OCI-LY3 (cell line): ENCODE results near the gene PRIMA1.
"Not testable (repeated sequence)": the region's sequence is repeated elsewhere in the genome, so short reads cannot be mapped to it uniquely, and the experiment has no call there.

Experiments
- H2AFZ ChIP-seq: fragments of 200-600, 300-600 bp; shearing (Covaris generic); 2 replicates; pipeline ENCODE4 v1.6.0; 2014; ENCODE audit warnings: antibody characterized with exemption, low read depth, low read length
- H3K27ac ChIP-seq: fragments of 200-600, 300-600 bp; sonication (generic); 2 replicates; pipeline ENCODE4 v1.5.1; 2014; ENCODE audit warnings: mild to moderate bottlenecking, low read length, moderate library complexity, mixed read lengths
- H3K27me3 ChIP-seq: fragments of 200-600, 300-600 bp; sonication (generic); 2 replicates; pipeline ENCODE4 v1.6.1; 2014; ENCODE audit warnings: low read depth, low read length, mixed read lengths
- H3K36me3 ChIP-seq: fragments of 200-600, 300-600 bp; sonication (generic); replicated peaks from 2 replicates; pipeline ENCODE3; 2014; ENCODE audit warnings: low read depth, low read length, mixed read lengths
- H3K4me1 ChIP-seq: fragments of 300-600, 200-600 bp; sonication (generic); 2 replicates; pipeline ENCODE4 v1.6.1; 2014; ENCODE audit warnings: low read length, mixed read lengths
- H3K4me2 ChIP-seq: fragments of 200-600, 300-600 bp; sonication (generic); 2 replicates; pipeline ENCODE4 v1.6.1; 2014; ENCODE audit warnings: low read length, mixed read lengths
- H3K4me3 ChIP-seq: fragments of 300-600, 200-600 bp; sonication (generic); 2 replicates; pipeline ENCODE4 v1.5.1; 2014; ENCODE audit warnings: antibody characterized with exemption, mild to moderate bottlenecking, low read length, moderate library complexity
- H3K79me2 ChIP-seq: fragments of 300-600, 200-600 bp; shearing (Covaris generic); 2 replicates; pipeline ENCODE4 v1.6.1; 2014; ENCODE audit warnings: mild to moderate bottlenecking, low read length, mixed read lengths
- H3K9ac ChIP-seq: fragments of 300-600, 200-600 bp; shearing (Covaris generic); 2 replicates; pipeline ENCODE4 v1.6.0; 2014; ENCODE audit warnings: mild to moderate bottlenecking, low read length, moderate library complexity
- H3K9me3 ChIP-seq: fragments of 200-600, 300-600 bp; shearing (Covaris generic); 2 replicates; pipeline ENCODE4 v1.6.1; 2014; ENCODE audit warnings: low read length, mixed read lengths; ENCODE audit not compliant: insufficient read depth
- H4K20me1 ChIP-seq: fragments of 200-600, 300-600 bp; sonication (generic); 2 replicates; pipeline ENCODE4 v1.6.1; 2016; ENCODE audit warnings: low read length, mixed read lengths; ENCODE audit not compliant: insufficient read depth
- EZH2phosphoT487 ChIP-seq: fragments of 200-600 bp; shearing (Covaris generic); IDR thresholded peaks from 2 replicates; pipeline ENCODE4 v1.6.1; 2018; ENCODE audit warnings: antibody characterized with exemption, mixed run types, low read depth
- TF ChIP-seq, protein P1 (sequence below): fragments of 200-600, 300-600 bp; sonication (generic); IDR thresholded peaks from 2 replicates; pipeline ENCODE4 v1.5.1; 2014; ENCODE audit warnings: antibody characterized with exemption, low read length, low read depth

The PRIMA1 gene

DNA sequence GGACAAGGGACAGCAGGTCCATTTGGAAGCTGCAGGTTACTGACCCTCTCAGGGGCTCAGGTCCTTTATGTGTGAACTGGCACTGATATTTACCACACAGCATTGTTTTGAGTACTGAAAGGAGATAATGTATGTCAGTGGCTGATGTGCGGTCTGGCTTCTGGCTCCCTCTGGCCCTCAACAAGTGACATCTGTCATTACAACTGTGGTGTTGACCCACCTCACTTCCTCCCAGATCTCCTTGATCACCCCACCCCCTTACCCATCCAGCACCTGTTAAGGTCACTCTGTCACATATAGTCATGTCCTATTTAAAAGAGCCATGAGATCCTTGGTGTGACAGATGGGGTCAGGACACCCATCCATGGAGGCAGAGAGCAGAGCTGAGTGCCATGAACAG, 22.7 kb upstream of the PRIMA1 start:
- H3K9ac ChIP-seq = no peak overlapping the region
- H3K36me3 ChIP-seq = peaks cover 10% of the 10 kb centered on the region
- peaks cover 28% of the 10 kb centered on the region for H3K4me1 ChIP-seq
- no peak overlapping the region for H2AFZ ChIP-seq
- no peak overlapping the region for H3K27ac ChIP-seq
- no peak overlapping the region for H3K4me2 ChIP-seq
- H3K79me2 ChIP-seq = no peaks in the 10 kb centered on the region
- H4K20me1 ChIP-seq = no peaks in the 10 kb centered on the region
- H3K9me3 ChIP-seq = peaks cover 49% of the 10 kb centered on the region
- no peak for TF ChIP-seq EZH2phosphoT487
- TF ChIP-seq, protein P1, sequence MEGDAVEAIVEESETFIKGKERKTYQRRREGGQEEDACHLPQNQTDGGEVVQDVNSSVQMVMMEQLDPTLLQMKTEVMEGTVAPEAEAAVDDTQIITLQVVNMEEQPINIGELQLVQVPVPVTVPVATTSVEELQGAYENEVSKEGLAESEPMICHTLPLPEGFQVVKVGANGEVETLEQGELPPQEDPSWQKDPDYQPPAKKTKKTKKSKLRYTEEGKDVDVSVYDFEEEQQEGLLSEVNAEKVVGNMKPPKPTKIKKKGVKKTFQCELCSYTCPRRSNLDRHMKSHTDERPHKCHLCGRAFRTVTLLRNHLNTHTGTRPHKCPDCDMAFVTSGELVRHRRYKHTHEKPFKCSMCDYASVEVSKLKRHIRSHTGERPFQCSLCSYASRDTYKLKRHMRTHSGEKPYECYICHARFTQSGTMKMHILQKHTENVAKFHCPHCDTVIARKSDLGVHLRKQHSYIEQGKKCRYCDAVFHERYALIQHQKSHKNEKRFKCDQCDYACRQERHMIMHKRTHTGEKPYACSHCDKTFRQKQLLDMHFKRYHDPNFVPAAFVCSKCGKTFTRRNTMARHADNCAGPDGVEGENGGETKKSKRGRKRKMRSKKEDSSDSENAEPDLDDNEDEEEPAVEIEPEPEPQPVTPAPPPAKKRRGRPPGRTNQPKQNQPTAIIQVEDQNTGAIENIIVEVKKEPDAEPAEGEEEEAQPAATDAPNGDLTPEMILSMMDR = no peak
- H3K27me3 ChIP-seq = peaks cover 10% of the 10 kb centered on the region; the same call in 1 of the 2 replicates
- H3K4me3 ChIP-seq = no peak overlapping the region

DNA sequence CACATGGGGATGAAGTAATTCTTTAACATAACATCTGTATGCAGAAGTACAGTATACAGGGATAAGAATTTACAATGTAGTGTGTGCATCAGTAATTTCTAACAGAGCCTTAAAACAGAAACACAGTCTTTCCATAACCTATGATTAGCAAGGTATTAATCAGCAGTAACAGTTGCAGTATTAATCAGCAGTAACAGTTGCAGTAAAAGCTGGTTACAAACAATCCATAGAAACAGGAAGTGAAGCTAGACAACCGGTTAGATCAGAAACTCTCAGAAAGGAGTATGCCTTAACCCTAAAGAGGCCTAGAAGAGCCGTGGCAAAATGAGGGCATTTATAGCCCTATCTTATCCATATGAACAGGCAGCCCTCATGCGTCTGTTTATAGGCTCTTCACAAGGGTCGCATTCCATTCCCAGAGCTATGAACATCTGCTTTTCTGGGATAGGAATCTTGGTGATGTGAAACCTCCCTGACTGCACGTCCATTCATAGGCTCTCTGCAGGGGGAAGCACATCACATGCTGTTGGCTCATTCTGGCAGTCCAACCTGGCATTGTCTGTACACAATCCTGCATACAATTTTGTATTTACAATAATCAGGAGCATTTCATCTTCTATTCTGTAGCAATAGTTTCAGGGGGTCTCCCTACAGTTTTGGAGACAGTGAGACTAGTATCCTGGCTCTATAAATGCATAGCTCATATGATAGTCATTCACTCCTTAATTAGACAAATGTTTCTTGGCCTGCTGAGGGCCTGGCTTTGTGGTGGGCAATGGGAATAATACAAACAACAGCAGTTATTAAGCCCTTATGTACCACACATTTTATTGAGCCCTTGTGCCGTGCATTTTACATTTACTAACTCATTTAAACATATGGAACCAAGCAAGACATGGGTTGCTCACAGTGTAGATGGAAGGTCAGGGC, 21.5 kb upstream of the PRIMA1 start:
- Histone ChIP-seq H3K4me1 (peaks cover 28% of the 10 kb centered on the region), H3K4me2 (peak overlapping the region; percentile 47), H3K9me3 (peaks cover 37% of the 10 kb centered on the region), H3K4me3 (peak overlapping the region; percentile 25; the same call in 1 of the 2 replicates), H3K27ac (peak overlapping the region; percentile 57)
- not testable (repeated sequence) for H3K79me2 ChIP-seq, H3K27me3 ChIP-seq, H3K9ac ChIP-seq, H2AFZ ChIP-seq, H4K20me1 ChIP-seq, H3K36me3 ChIP-seq

DNA sequence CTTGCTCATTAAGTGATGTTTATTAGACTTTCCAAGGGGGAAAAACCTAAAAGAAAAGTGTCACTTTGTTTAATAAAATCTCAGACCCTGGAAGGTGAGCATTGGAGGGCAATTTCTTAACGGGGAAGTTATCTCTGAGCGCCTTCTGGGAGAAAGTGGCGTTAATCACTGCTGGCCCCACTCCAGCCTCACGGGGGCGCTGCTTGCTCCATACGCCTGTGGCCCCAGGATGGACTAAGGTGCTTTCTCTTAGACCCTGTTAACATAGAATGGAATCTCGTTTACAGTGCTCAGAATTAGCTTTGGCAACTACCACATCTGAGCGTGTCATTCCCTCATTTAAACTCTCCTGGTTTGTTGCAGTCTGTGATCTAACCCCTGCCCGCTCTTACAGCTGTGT, 16.4 kb upstream of the PRIMA1 start:
- peaks cover 12% of the 10 kb centered on the region for H3K4me1 ChIP-seq
- H3K9me3 ChIP-seq = no peaks in the 10 kb centered on the region
- H3K79me2 ChIP-seq = no peaks in the 10 kb centered on the region
- no peak overlapping the region for H3K4me3 ChIP-seq
- no peak overlapping the region for H3K27ac ChIP-seq
- TF ChIP-seq EZH2phosphoT487 = no peak
- TF ChIP-seq, protein P1 = peak; percentile 34; the same call in 1 of the 2 replicates
- no peaks in the 10 kb centered on the region for H4K20me1 ChIP-seq
- peaks cover 10% of the 10 kb centered on the region for H3K27me3 ChIP-seq
- no peak overlapping the region for H2AFZ ChIP-seq
- no peaks in the 10 kb centered on the region for H3K36me3 ChIP-seq
- H3K4me2 ChIP-seq = no peak overlapping the region
- H3K9ac ChIP-seq = no peak overlapping the region

DNA sequence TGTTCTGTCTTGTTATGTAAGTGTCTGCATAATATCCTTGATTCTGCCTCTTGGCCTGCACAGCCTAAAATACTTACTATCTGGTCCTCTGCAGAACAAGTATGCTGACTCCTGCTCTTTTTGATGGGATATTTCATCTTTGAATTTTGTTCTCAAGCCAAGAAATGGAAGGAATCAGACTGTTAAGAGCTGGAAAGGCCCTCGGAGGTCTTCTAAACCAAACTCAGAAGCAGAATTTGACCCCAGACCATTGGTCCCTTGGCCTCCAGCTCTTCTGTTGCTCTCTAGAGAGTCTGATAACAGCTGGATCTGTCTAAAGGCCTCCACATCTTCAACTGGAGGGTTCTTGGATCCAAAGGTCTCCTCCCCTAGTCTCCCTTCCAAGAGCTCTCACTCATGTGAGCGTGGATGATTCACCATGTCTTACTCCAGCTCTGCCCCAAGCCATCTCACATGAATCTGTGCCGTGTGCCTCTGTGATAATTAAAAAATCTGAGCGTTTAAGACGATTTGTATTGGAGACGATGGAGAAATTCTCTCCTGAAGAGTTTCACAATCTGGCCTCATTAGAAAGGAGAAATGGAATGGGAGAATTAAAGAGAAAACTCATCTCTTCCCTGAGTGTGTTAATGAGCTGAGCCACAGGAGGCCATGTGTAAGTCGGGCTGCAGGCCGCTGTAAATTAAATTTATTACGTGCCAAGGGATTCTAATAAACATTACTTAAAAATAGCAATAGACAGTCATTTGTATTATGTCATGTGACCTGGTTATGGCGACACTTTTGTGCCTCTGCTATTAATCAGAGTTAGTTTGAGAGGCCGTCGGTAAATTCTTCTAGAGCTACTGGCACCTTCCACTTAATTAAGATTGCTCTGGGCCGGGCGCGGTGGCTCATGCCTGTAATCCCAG, 15.4 kb upstream of the PRIMA1 start:
- Histone ChIP-seq H3K36me3 (no peaks in the 10 kb centered on the region), H3K79me2 (no peaks in the 10 kb centered on the region), H3K4me1 (peaks cover 3% of the 10 kb centered on the region), H3K9ac (no peak overlapping the region), H3K4me3 (no peak overlapping the region), H4K20me1 (no peaks in the 10 kb centered on the region), H3K4me2 (no peak overlapping the region), H3K9me3 (no peaks in the 10 kb centered on the region), H3K27ac (no peak overlapping the region), H2AFZ (no peak overlapping the region), H3K27me3 (peaks cover 18% of the 10 kb centered on the region)
- TF ChIP-seq, protein P1 = no peak
- TF ChIP-seq EZH2phosphoT487 = no peak
